ENCODE measurements around the gene CCDC47.

The CCDC47 gene

GRCh38 chr17:63786117-63786516 lies 12.7 kb upstream of the CCDC47 start:
- no peak overlapping the region for H3K4me3 ChIP-seq (replicated peaks in 1 of 2; ENCODE audit: low read depth in 2 of 2, low read length in 2 of 2)
- TF ChIP-seq CTCF (IDR thresholded peaks at IDR 0.05; ENCODE audit: low read depth, low read length): no peak
- no peak for DNase-seq (ENCODE audit: low read depth in 2 of 2)

GRCh38 chr17:63785556-63785955 lies 12.2 kb upstream of the CCDC47 start:
- no peak overlapping the region for H3K4me3 ChIP-seq (replicated peaks in 1 of 2; ENCODE audit: low read depth in 2 of 2, low read length in 2 of 2)
- TF ChIP-seq CTCF (IDR thresholded peaks at IDR 0.05; ENCODE audit: low read depth, low read length): no peak
- peak; percentile 31 to 56 for DNase-seq (ENCODE audit: low read depth in 2 of 2)

DNA sequence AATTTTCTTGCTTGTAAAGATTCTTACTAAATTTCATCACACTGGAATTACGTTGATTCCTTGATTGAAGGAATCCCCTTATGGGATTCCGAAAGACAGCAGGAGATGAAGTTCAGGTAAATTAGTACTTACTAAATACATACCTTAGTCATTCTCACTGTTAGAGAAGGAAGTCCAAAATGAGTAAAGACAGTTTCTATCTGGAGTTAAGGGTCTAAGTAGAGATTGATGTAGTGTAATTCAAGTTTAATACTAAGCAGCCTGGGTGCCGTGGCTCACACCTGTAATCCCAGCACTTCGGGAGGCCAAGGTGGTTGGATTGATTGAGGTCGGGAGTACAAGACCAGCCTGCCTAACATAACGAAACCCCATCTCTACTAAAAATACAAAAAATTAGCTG lies 10.1 kb upstream of the CCDC47 start:
- DNase-seq (ENCODE audit: low read depth in 2 of 2): no peak
- TF ChIP-seq CTCF (IDR thresholded peaks at IDR 0.05; ENCODE audit: low read depth, low read length): no peak
- H3K4me3 ChIP-seq (replicated peaks in 1 of 2; ENCODE audit: low read depth in 2 of 2, low read length in 2 of 2): no peak overlapping the region

DNA sequence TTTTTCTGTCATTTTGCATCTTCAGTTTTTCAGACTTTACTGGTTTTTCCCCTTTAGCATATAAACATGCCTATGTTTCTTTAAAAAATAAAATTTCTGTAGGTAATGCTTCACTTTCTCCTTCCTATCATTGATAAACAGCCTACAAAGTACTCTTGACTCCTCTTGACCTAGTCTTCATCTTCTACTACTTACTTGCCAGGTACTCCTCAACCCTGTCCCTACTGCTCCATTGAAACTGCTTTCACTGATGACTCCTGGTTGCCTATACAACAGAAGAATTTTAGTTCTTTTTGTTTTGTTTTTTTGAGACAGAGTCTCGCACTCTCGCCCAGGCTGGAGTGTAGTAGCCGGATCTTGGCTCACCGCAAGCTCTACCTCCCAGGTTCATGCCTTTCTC lies 7.5 kb upstream of the CCDC47 start:
- H3K4me3 ChIP-seq (replicated peaks in 1 of 2; ENCODE audit: low read depth in 2 of 2, low read length in 2 of 2): no peak overlapping the region
- DNase-seq (ENCODE audit: low read depth in 2 of 2): no peak
- TF ChIP-seq CTCF (IDR thresholded peaks at IDR 0.05; ENCODE audit: low read depth, low read length): no peak

GRCh38 chr17:63780507-63780906 lies 7.1 kb upstream of the CCDC47 start:
- peak in 1 of 2 donors; percentile 27 for DNase-seq (ENCODE audit: low read depth in 2 of 2)
- no peak for TF ChIP-seq CTCF (IDR thresholded peaks at IDR 0.05; ENCODE audit: low read depth, low read length)
- H3K4me3 ChIP-seq (replicated peaks in 1 of 2; ENCODE audit: low read depth in 2 of 2, low read length in 2 of 2): no peak overlapping the region

- no peak for TF ChIP-seq CTCF (IDR thresholded peaks at IDR 0.05; ENCODE audit: low read depth, low read length)
- peak overlapping the region; percentile 60 to 94 for H3K4me3 ChIP-seq (replicated peaks in 1 of 2; ENCODE audit: low read depth in 2 of 2, low read length in 2 of 2)
Observed at GRCh38 chr17:63775420-63775819, 2.0 kb upstream of the CCDC47 start.

GRCh38 chr17:63774969-63775265 lies 1.5 kb upstream of the CCDC47 start:
- DNase-seq (ENCODE audit: low read depth in 2 of 2): peak; percentile 20 to 30
- no peak for TF ChIP-seq CTCF (IDR thresholded peaks at IDR 0.05; ENCODE audit: low read depth, low read length)
- H3K4me3 ChIP-seq (replicated peaks in 1 of 2; ENCODE audit: low read depth in 2 of 2, low read length in 2 of 2): peak overlapping the region; percentile 60 to 94

More at GRCh38 chr17:63775420-63775819, 2.0 kb upstream of the CCDC47 start:
- peak; percentile 7 to 11 for DNase-seq (ENCODE audit: low read depth in 2 of 2)

Measured in cardiac fibroblast (primary cell).